ENCODE data around the gene DPH3.

The DPH3 gene

GRCh38 chr3:16239086-16239770 lies 25.5 kb downstream of the DPH3 start:
- in situ Hi-C loops (cut with MboI; ENCODE audit: low sequenced_read_pairs), result no loop called here

GRCh38 chr3:16236856-16237393 lies 27.8 kb downstream of the DPH3 start:
- in situ Hi-C loops (cut with MboI; ENCODE audit: low sequenced_read_pairs), result no loop called here

- in situ Hi-C loops (cut with MboI; ENCODE audit: low sequenced_read_pairs), result no loop called here
These were observed 28.6 kb downstream of the DPH3 start for GRCh38 chr3:16236030-16236639.

- in situ Hi-C loops (cut with MboI; ENCODE audit: low sequenced_read_pairs), result no loop called here
These were observed 30.5 kb downstream of the DPH3 start for GRCh38 chr3:16234281-16234680.

- in situ Hi-C loops (cut with MboI; ENCODE audit: low sequenced_read_pairs), result no loop called here
These were observed 30.9 kb downstream of the DPH3 start for GRCh38 chr3:16233806-16234205.

- in situ Hi-C loops (cut with MboI; ENCODE audit: low sequenced_read_pairs), result no loop called here
These were observed 32.8 kb downstream of the DPH3 start for GRCh38 chr3:16231983-16232382.

GRCh38 chr3:16229681-16230080 lies 35.1 kb downstream of the DPH3 start:
- in situ Hi-C loops (cut with MboI; ENCODE audit: low sequenced_read_pairs), result no loop called here

- in situ Hi-C loops (cut with MboI; ENCODE audit: low sequenced_read_pairs), result no loop called here
These were observed 37.2 kb downstream of the DPH3 start for GRCh38 chr3:16227566-16227965.

GRCh38 chr3:16224325-16224724 lies 40.4 kb downstream of the DPH3 start:
- in situ Hi-C loops (cut with MboI; ENCODE audit: low sequenced_read_pairs), result no loop called here

GRCh38 chr3:16222547-16222946 lies 42.2 kb downstream of the DPH3 start:
- in situ Hi-C loops (cut with MboI; ENCODE audit: low sequenced_read_pairs), result no loop called here

GRCh38 chr3:16221990-16222389 lies 42.8 kb downstream of the DPH3 start:
- in situ Hi-C loops (cut with MboI; ENCODE audit: low sequenced_read_pairs), result no loop called here

- in situ Hi-C loops (cut with MboI; ENCODE audit: low sequenced_read_pairs), result no loop called here
These were observed 45.0 kb downstream of the DPH3 start for GRCh38 chr3:16219777-16220176.

GRCh38 chr3:16216373-16216935 lies 48.3 kb downstream of the DPH3 start:
- in situ Hi-C loops (cut with MboI; ENCODE audit: low sequenced_read_pairs), result no loop called here

- in situ Hi-C loops (cut with MboI; ENCODE audit: low sequenced_read_pairs), result no loop called here
These were observed 50.4 kb downstream of the DPH3 start for GRCh38 chr3:16214366-16214765.

GRCh38 chr3:16211176-16211904 lies 53.4 kb downstream of the DPH3 start:
- in situ Hi-C loops (cut with MboI; ENCODE audit: low sequenced_read_pairs), result no loop called here

Data from HL-60/S4 treated with phorbol 12-myristate 13-acetate at 8.2 ng/mL for 4 days and 3 days (cell line).